Activated T-cell treated with anti-CD3 and anti-CD28 coated beads, Interleukin-2, amount 50 U/mL, for 4 hours (primary cell): Measurements from ENCODE around the gene SLITRK2. TPM values are rescaled to one million over a fixed set of nuclear protein-coding genes. Genes with fewer than 3 reads are reported as not detected.

Experiments
- ATAC-seq, 2 donors: fragments of 200-7000 bp; cut with Tn5 transposase; one replicate each; pipeline ENCODE4 v1.10.0; 2021
- DNase-seq: peaks from one replicate; pipeline ENCODE4 v3.0.0-alpha.2; 2020
- H3K27me3 Mint-ChIP-seq: one replicate; pipeline ENCODE4 v1.8.0; 2021; ENCODE audit warnings: low read depth, mixed read lengths
- H3K36me3 Mint-ChIP-seq: one replicate; pipeline ENCODE4 v1.8.0; 2022; ENCODE audit warnings: mixed read lengths; ENCODE audit not compliant: insufficient read depth
- H3K4me1 Mint-ChIP-seq: one replicate; pipeline ENCODE4 v1.8.0; 2021; ENCODE audit warnings: low read depth, mixed read lengths
- H3K4me3 Mint-ChIP-seq: one replicate; pipeline ENCODE4 v1.8.0; 2021; ENCODE audit warnings: mild to moderate bottlenecking, moderate library complexity, mixed read lengths
- H3K9me3 Mint-ChIP-seq: one replicate; pipeline ENCODE4 v1.8.0; 2021; ENCODE audit warnings: mixed read lengths
- total RNA-seq, 3 donors: library from RNA; stranded (reverse); gene quantifications; one replicate each; pipeline ENCODE4 v1.2.1, GENCODE V29; 2021

Gene SLITRK2
- total RNA-seq, 3 donors from 2014 or later: not detected

DNA sequence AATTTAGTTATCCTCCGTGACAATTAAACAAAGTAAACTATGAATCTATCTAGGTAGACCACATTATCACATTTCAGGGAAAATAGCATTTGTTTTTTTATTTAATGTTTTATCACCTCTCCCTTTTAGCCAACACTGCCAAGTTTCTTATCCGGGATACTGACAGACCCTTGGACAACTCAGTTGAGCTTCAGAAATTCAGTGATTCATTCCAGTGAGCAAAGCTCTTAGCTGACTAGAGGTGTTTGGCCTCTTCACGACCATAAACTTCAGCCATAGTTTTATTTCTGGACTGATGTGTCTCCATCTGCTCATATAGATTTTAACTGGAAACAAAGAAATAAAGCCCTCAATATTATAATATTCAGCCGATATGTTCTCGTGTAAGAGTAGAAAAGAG, 15.2 kb downstream of the SLITRK2 start:
- Mint-ChIP-seq H3K36me3 (no peaks in the 10 kb centered on the region), H3K9me3 (no peaks in the 10 kb centered on the region), H3K4me3 (no peak overlapping the region), H3K27me3 (no peaks in the 10 kb centered on the region), H3K4me1 (no peaks in the 10 kb centered on the region)
- ATAC-seq: no peak
- DNase-seq: no peak

DNA sequence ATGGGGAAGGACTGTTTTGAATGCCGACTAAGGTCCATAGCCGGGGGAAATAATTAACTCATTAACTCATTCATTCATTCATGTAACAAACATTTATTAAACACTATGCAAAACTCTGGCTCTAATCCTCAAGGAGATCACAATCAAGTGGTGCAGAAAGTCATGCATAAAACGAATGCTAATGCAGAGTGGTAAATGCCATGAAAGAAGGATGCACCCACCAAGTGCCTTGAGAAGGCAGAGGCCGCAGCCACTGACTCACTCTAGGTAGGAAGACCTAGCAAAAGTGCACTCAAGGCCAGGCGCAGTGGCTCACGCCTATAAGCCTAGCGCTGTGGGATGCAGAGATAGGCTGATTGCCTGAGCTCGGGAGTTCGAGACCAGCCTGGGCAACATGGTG, 22.9 kb downstream of the SLITRK2 start:
- no peaks in the 10 kb centered on the region for H3K9me3 Mint-ChIP-seq
- H3K4me3 Mint-ChIP-seq: no peak overlapping the region
- H3K4me1 Mint-ChIP-seq: no peaks in the 10 kb centered on the region
- H3K36me3 Mint-ChIP-seq: no peaks in the 10 kb centered on the region
- no peaks in the 10 kb centered on the region for H3K27me3 Mint-ChIP-seq
- ATAC-seq (no peak), DNase-seq (no peak)

DNA sequence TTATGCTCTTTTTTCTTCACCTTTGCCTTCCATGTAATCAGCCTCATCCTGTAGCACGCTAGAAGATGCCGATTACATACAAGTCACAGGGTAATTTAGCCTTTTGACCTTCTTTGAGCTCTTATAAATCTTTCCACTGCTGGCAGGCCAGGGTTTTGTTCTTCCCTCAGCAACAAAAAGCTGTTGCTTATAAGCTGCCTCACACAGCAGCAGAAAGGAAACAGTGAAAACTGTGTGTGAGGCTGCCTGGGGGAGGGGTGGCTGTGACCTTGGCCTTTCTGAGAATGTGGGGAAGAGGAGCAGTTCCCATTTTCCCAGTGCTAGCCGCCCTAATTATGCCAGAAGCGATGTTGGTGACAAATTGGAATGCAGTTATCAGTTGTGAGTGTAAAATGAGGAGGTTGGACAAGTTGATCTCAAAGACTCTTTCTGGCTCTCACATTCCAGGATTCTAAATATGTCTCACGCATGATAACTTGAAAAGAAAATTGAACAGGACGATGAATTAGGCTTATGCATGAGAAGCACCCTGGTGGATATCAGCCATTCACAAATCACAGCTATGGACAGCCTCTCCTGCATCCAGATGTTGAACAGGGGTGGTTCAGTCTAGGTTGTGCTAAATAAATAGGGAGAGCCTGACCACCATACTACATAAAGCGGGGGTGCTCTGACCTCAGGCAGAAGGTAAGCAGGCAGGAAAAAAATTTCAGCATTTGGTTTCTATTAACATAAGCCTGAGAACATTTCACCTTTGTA, 25.7 kb downstream of the SLITRK2 start:
- no peaks in the 10 kb centered on the region for H3K9me3 Mint-ChIP-seq
- no peaks in the 10 kb centered on the region for H3K36me3 Mint-ChIP-seq
- no peaks in the 10 kb centered on the region for H3K27me3 Mint-ChIP-seq
- no peak for ATAC-seq
- no peaks in the 10 kb centered on the region for H3K4me1 Mint-ChIP-seq
- DNase-seq: no peak
- no peak overlapping the region for H3K4me3 Mint-ChIP-seq

DNA sequence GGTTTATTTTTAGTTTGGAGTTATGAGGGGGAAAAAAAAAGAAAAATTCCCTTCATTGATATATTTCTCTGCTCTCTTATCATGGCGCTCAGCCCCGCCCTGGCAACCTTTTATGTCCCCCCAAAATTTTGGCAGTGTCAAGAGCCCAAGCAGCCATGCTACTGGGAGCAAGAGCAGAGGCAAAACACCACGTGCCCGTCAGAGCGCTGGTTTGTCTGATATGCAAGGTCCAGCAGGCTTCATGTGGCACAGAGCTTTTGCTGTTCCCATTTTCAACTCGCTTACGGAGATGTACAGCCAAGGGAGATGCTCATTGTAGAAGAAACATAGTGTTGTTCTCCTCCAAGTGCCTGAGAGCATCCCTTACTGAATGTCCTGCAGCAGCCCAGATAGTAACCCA, 27.3 kb downstream of the SLITRK2 start:
- no peaks in the 10 kb centered on the region for H3K36me3 Mint-ChIP-seq
- H3K4me3 Mint-ChIP-seq: no peak overlapping the region
- no peaks in the 10 kb centered on the region for H3K27me3 Mint-ChIP-seq
- H3K9me3 Mint-ChIP-seq: no peaks in the 10 kb centered on the region
- no peaks in the 10 kb centered on the region for H3K4me1 Mint-ChIP-seq
- no peak for DNase-seq
- no peak for ATAC-seq

DNA sequence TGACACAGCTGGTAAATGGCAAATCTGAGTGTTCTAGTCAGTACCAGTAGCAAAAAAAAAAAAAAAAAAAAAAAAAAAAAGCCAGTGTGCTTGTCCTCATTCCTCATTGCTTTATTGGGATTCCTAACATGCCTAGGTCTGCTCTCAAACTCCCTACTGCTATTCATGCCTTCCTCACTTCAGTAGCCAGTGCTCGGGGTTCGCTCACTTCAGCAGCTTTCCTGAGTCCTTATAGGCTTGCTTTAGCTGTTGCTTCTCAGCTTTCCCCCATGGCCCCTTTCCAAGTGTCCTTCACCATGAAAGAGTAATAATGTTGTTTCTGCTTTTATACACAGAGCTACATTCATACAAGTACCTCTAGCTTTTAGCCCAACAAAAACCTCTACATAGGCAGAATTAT, 30.8 kb downstream of the SLITRK2 start:
- DNase-seq (no peak), ATAC-seq (no peak)

DNA sequence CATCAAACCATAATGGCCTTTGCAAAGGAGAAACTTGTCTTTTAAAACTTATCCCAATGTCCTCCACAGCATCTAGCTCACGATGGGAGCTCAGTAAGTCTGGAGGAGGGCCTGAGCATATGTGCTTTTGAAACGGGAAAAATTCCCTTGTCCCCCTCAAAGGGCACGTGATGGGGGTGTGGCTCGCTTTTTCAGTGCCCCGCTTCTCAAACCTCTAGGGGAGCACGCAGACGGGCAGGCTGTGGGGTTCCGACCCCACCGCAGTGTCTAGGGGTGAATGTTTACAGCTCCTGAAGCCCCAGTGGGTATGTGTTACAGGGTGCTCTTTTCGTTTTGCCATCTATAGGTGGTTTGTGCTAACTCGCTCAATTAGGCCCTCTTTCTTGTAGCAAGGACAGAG, 31.2 kb downstream of the SLITRK2 start:
- Mint-ChIP-seq H3K36me3 (no peaks in the 10 kb centered on the region), H3K4me3 (no peak overlapping the region), H3K9me3 (no peaks in the 10 kb centered on the region), H3K27me3 (no peaks in the 10 kb centered on the region), H3K4me1 (no peaks in the 10 kb centered on the region)
- no peak for DNase-seq
- ATAC-seq: no peak

More for the DNA sequence above, 30.8 kb downstream of the SLITRK2 start:
- no peaks in the 10 kb centered on the region for H3K4me1 Mint-ChIP-seq
- no peaks in the 10 kb centered on the region for H3K27me3 Mint-ChIP-seq
- H3K36me3 Mint-ChIP-seq: no peaks in the 10 kb centered on the region
- no peak overlapping the region for H3K4me3 Mint-ChIP-seq
- H3K9me3 Mint-ChIP-seq: no peaks in the 10 kb centered on the region

DNA sequence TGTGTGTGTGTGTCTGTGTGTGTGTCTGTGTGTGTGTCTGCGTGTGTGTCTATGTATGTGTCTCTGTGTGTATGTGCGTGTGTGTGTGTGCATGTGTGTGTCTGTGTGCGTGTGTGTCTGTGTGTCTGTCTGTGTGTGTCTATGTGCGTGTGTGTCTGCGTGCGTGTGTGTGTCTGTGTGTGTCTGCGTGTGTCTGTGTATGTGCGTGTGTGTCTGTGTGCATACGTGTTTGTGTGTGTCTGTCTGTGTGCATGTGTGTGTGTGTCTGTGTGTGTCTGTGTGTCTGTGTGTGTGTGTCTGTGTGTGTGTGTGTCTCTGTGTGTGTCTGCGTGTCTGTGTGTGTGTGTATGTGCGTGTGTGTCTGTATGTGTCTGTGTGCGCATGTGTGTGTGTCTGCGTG, 35.6 kb downstream of the SLITRK2 start:
- H3K4me1 Mint-ChIP-seq: no peaks in the 10 kb centered on the region
- no peak for DNase-seq
- H3K36me3 Mint-ChIP-seq: no peaks in the 10 kb centered on the region
- H3K4me3 Mint-ChIP-seq: no peak overlapping the region
- H3K27me3 Mint-ChIP-seq: no peaks in the 10 kb centered on the region
- no peak for ATAC-seq
- H3K9me3 Mint-ChIP-seq: peaks cover 2% of the 10 kb centered on the region

DNA sequence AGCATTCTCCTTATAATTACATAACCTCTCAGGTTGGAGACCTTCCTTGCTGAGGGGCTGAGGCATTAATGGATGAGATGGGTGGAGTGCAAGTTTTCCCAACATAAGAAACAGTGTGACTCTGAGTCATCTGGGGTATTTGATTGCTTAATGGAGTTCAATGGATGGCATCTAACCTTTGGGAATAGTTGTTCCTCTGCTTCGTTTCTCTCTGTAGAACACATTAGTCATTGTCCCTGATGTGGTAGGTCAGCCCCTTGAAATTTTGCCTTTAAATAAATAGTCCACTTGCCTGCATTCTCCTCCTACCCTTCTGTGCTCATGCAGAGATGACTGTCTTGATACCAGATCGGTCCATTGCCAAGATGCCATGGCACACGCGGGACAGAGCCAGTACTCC, 38.6 kb downstream of the SLITRK2 start:
- no peaks in the 10 kb centered on the region for H3K4me1 Mint-ChIP-seq
- no peaks in the 10 kb centered on the region for H3K27me3 Mint-ChIP-seq
- H3K4me3 Mint-ChIP-seq: no peak overlapping the region
- ATAC-seq (no peak), DNase-seq (no peak)
- H3K9me3 Mint-ChIP-seq: peaks cover 3% of the 10 kb centered on the region
- H3K36me3 Mint-ChIP-seq: no peaks in the 10 kb centered on the region

DNA sequence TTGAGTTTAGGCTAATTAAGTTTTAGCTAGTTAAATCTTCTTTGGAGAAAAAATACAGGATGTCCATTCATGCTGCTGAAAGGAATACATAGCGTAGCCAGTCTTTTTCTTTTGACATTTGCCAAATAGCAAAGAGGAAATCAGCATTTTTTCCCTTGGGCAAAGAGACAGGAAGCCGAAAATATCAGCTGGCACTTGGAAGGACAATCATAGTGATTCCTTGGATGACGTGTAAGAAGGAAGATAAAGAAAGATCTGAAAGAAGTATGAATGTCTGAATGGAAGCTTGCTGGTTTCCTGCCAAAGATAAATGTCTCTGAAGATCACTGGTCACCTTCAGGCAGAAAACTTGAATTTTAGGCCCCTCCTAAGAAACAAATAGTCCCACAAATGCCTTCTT, 44.2 kb downstream of the SLITRK2 start:
- no peaks in the 10 kb centered on the region for H3K36me3 Mint-ChIP-seq
- ATAC-seq (no peak), DNase-seq (no peak)
- H3K4me3 Mint-ChIP-seq: no peak overlapping the region
- H3K9me3 Mint-ChIP-seq: peaks cover 10% of the 10 kb centered on the region
- no peaks in the 10 kb centered on the region for H3K27me3 Mint-ChIP-seq
- no peaks in the 10 kb centered on the region for H3K4me1 Mint-ChIP-seq

DNA sequence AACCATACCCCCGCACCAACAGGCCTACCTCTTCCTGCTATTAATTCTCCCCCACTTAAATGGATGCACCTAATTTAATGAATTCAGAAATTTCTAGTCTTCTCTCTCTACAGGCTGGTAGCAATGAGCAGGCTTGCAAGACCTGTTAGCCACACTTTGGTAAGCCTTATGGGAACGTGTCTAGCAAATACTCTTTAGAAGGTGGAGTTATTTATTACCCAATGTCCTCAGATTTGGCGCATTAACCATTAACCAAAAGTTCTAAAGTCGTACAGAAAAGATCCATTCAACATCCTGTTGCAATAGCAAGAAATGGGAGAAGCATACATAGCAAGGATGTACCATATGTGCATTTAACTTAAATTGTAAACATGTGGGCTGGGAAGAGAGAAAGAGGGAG, 47.5 kb downstream of the SLITRK2 start:
- no peak overlapping the region for H3K4me3 Mint-ChIP-seq
- ATAC-seq (no peak), DNase-seq (no peak)
- no peaks in the 10 kb centered on the region for H3K4me1 Mint-ChIP-seq
- no peaks in the 10 kb centered on the region for H3K36me3 Mint-ChIP-seq
- H3K27me3 Mint-ChIP-seq: no peaks in the 10 kb centered on the region
- H3K9me3 Mint-ChIP-seq: peaks cover 10% of the 10 kb centered on the region
